Tibial artery (tissue), 4 donors: ENCODE data around the gene SSNA1.
A peak's percentile ranks its signal among the peaks of the same experiment; 100 is the strongest.

Experiments
- DNase-seq, 2 donors: peaks; one replicate each; pipeline ENCODE4 v3.0.0-alpha.2; 2019
- H3K27ac ChIP-seq, 2 donors: fragments of 200-600 bp; sonication (generic) in 1 of 2; 1 replicate in 1 of 2; 2 replicates in 1 of 2; pipeline ENCODE4 v1.5.1; 2018 to 2019; ENCODE audit warnings: mild to moderate bottlenecking in 1 of 2
- H3K27me3 ChIP-seq, 2 donors: fragments of 200-600 bp; sonication (generic) in 1 of 2; one replicate each; pipeline versions ENCODE4 v1.5.1 to v1.6.0; 2016 to 2019
- H3K36me3 ChIP-seq, 3 donors: fragments of 200-600 bp; sonication (generic) in 2 of 3; one replicate each; pipeline ENCODE4 v1.5.1; 2016 to 2019; ENCODE audit warnings: mild to moderate bottlenecking in 2 of 3
- H3K4me1 ChIP-seq, 4 donors: fragments of 200-600 bp; sonication (generic) in 2 of 4; 1 replicate in 3 of 4; 2 replicates in 1 of 4; pipeline ENCODE4 v1.5.1; 2016 to 2019
- H3K4me3 ChIP-seq, 2 donors: fragments of 200-600 bp; sonication (generic) in 1 of 2; 1 replicate in 1 of 2; 2 replicates in 1 of 2; pipeline ENCODE4 v1.5.1; 2018 to 2019; ENCODE audit warnings: mild to moderate bottlenecking in 2 of 2
- H3K9me3 ChIP-seq, 3 donors: fragments of 200-600 bp; sonication (generic) in 1 of 3; one replicate each; pipeline ENCODE4 v1.5.1; 2016 to 2019
- intact Hi-C: fragments of 100-400 bp; cut with DNase I; formaldehyde crosslinking; loops from one replicate; pipeline ENCODE4 v1.15.0; 2023; ENCODE audit warnings: low total_unique reads
- TF ChIP-seq, protein P1 (sequence below), 2 experiments: fragments of 200-600 bp in 1 of 2; fragments of 450-650 bp in 1 of 2; IDR thresholded peaks; one replicate each; pipeline ENCODE4 v1.5.1; 2017 to 2019; ENCODE audit warnings: antibody characterized with exemption in 2 of 2, mild to moderate bottlenecking in 1 of 2, moderate library complexity in 1 of 2

Gene SSNA1

DNA sequence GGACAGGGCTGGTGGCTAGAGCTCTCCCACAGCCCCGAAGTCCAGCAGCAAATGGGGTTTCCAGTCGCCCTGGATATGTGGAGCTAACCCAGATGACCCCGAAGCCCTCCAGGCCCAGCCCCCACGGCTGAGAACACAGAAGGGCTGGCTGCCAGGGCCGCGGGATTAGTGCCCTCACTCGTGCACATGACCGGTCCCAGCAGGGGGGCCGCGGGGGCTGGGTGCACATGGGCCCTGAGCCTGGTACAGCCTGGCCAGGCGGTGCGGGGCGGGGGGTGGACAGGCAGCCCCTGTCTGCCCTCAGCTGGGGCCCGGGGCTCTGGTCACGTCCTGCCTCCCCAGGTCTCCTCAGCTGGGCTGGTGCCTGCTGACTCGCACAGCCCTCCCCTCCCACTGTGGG lies 5.9 kb downstream of the SSNA1 start:
- Histone ChIP-seq H3K4me1 (peaks cover 10 to 66% (median 31%) of the 10 kb centered on the region in 4 donors), H3K27ac (no peak overlapping the region), H3K27me3 (no peaks in the 10 kb centered on the region), H3K4me3 (no peak overlapping the region), H3K9me3 (no peaks in the 10 kb centered on the region), H3K36me3 (peaks cover 6 to 29% (median 21%) of the 10 kb centered on the region in 3 donors)
- DNase-seq: no peak
- intact Hi-C loops: no loop called here
- TF ChIP-seq, protein P1, sequence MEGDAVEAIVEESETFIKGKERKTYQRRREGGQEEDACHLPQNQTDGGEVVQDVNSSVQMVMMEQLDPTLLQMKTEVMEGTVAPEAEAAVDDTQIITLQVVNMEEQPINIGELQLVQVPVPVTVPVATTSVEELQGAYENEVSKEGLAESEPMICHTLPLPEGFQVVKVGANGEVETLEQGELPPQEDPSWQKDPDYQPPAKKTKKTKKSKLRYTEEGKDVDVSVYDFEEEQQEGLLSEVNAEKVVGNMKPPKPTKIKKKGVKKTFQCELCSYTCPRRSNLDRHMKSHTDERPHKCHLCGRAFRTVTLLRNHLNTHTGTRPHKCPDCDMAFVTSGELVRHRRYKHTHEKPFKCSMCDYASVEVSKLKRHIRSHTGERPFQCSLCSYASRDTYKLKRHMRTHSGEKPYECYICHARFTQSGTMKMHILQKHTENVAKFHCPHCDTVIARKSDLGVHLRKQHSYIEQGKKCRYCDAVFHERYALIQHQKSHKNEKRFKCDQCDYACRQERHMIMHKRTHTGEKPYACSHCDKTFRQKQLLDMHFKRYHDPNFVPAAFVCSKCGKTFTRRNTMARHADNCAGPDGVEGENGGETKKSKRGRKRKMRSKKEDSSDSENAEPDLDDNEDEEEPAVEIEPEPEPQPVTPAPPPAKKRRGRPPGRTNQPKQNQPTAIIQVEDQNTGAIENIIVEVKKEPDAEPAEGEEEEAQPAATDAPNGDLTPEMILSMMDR (IDR thresholded peaks at IDR 0.05): no peak

DNA sequence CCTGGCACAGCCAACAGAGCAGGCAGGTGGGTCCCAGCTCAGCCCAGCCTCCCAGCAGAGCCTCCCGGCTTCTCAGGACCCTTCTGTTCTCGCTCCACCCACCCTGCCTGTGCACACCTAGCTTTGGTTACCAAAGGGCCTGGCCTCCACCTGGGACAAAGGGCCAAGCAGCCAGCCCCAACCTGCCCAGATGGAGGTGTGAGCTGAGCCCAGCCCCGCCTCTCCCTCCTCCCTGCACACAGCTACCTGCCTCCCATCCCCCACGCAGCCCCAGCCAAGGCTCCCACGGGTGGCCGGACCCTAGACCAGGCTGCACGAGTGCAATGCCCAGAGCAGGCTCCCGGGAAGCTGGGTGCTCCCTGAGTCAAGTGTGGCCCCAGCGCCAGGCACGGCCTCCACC lies 6.4 kb downstream of the SSNA1 start:
- intact Hi-C loops: no loop called here
- H3K4me1 ChIP-seq: peaks cover 7 to 66% (median 31%) of the 10 kb centered on the region in 4 donors
- H3K9me3 ChIP-seq: no peaks in the 10 kb centered on the region
- peaks cover 6 to 27% (median 20%) of the 10 kb centered on the region in 3 donors for H3K36me3 ChIP-seq
- DNase-seq: no peak
- H3K27ac ChIP-seq: no peak overlapping the region
- no peaks in the 10 kb centered on the region for H3K27me3 ChIP-seq
- no peak overlapping the region for H3K4me3 ChIP-seq
- TF ChIP-seq, protein P1 (IDR thresholded peaks at IDR 0.05): no peak

DNA sequence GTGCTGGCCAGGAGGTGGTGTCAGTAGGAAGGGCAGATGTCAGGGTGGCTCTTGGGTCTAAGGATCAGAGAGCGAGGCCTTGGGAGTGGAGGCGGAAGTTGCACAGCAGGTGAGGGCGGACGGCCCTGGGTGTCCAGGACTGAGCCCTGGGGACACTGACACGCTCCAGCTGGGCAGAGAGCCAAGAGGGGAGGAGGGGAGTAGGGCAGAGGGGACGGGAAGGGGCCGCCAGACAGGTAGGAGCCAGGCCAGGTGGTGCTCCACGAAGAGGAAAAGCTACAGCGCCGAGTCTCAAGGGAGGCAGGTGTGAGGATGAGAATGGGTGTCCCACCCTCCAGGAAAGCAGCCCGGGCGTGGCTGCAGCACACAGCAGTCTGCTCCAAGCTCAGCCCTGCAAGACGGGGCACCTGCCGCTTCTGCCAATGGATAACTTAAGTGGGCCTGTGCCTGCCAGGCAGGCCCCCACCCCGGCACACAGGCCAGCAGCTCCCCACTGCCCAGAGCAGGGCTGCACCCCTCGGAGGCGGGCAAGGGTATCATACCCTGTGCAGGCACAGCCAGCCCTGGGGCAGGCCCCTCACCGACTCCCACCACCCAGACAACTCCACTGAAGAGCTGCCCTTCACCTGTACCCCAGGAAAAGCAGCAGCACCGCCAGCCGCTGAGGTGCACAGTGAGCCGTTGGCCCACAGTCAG lies 7.2 kb downstream of the SSNA1 start:
- intact Hi-C loops: no loop called here
- Histone ChIP-seq H3K36me3 (peaks cover under 1 to 19% (median 12%) of the 10 kb centered on the region in 3 donors), H3K27ac (no peak overlapping the region), H3K27me3 (no peaks in the 10 kb centered on the region), H3K4me1 (peaks cover 4 to 58% (median 24%) of the 10 kb centered on the region in 4 donors), H3K9me3 (no peaks in the 10 kb centered on the region), H3K4me3 (no peak overlapping the region)
- no peak for DNase-seq
- TF ChIP-seq, protein P1 (IDR thresholded peaks at IDR 0.05): no peak

DNA sequence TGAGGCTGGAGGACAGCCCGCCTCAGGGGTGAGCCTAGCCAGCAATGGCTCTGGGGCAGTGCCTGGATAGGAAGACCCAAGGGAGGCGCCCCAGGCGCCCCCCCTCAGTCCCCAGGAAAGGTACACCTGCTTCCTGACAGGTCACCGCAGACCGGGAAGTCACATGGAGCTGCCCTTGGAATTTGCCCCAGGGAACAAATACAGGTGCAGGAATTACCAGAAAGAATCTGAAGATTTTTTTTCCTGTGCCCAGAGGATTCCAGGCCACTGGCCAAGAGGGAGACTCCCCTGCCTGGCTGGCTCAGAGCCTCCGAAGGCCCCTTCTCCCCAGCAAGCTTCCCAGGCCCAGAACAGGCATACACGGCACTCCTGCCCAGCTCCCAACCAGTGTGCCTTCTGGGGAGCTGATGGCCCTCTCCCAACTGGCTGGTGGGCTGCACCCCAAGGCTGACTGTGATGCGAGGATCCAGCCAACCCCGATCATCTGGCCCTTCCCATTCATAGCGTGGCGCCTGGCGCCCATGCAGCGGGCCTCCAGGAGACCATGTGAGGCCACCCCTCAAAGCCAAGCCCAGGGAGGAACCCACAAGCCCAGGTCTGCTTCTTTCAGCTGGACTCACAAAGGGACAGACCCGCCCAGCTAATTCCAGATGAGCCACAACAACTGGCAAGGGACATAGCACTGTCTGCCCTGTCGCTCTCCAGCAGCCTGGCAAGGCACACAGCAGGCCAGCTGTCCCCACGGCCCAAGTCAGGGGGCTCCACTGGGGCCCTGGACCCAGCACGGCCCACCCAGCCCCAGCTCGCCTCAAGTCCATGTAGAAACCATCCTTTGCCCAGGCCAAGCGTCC lies 9.8 kb downstream of the SSNA1 start:
- H3K36me3 ChIP-seq: no peaks in the 10 kb centered on the region
- H3K27me3 ChIP-seq: no peaks in the 10 kb centered on the region
- no peak overlapping the region for H3K27ac ChIP-seq
- intact Hi-C loops: no loop called here
- TF ChIP-seq, protein P1 (IDR thresholded peaks at IDR 0.05): no peak
- H3K4me3 ChIP-seq: no peak overlapping the region
- peaks cover 4 to 78% (median 38%) of the 10 kb centered on the region in 4 donors for H3K4me1 ChIP-seq
- H3K9me3 ChIP-seq: no peaks in the 10 kb centered on the region
- DNase-seq: no peak

DNA sequence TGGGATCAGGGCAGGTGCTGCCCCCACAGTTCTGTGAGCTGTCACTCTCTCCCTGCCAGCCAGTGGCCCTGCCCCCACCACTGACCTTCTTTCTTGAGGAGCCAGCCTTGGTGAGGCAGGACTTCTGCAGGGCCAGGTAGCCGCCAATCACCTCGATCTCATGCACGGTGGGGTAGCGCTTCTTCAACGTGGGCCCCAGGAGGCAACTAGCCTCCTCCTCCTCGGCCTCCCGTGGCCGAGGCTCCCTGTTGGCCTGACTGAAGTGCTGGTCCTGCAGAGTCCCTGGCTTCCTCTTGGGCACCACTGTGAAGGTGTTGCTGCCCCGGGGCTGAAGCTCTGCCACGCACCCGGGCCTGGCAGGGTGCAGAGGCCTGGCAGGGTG lies 10.4 kb downstream of the SSNA1 start:
- Histone ChIP-seq H3K4me1 (peaks cover 4 to 82% (median 42%) of the 10 kb centered on the region in 4 donors), H3K27me3 (no peaks in the 10 kb centered on the region), H3K36me3 (no peaks in the 10 kb centered on the region), H3K4me3 (peak overlapping the region in 1 of 2 donors; percentile 62), H3K9me3 (no peaks in the 10 kb centered on the region), H3K27ac (no peak overlapping the region)
- TF ChIP-seq, protein P1 (IDR thresholded peaks at IDR 0.05): no peak
- intact Hi-C loops: no loop called here
- no peak for DNase-seq
